ENCODE measurements around the gene PATL1. TPM values are rescaled to one million over a fixed set of nuclear protein-coding genes. Genes with fewer than 3 reads are reported as not detected.
"Not testable (repeated sequence)": the region's sequence is repeated elsewhere in the genome, so short reads cannot be mapped to it uniquely, and the experiment has no call there.

The PATL1 gene
- polyA plus RNA-seq, 1 donor: 28.7 TPM

- DNase-seq: no peak
These were observed 2.6 kb upstream of the PATL1 start for GRCh38 chr11:59671471-59671870.

GRCh38 chr11:59669611-59670009 lies 773 bp upstream of the PATL1 start:
- DNase-seq: no peak

GRCh38 chr11:59668188-59668949 lies 468 bp downstream of the PATL1 start:
- peak; percentile 35 for DNase-seq

- no peak for DNase-seq
These were observed 1.0 kb downstream of the PATL1 start for GRCh38 chr11:59667812-59668187.

- no peak for DNase-seq
These were observed 1.9 kb downstream of the PATL1 start for GRCh38 chr11:59666969-59667368.

- no peak for DNase-seq
These were observed 8.2 kb downstream of the PATL1 start for GRCh38 chr11:59660621-59661020.

- DNase-seq: no peak
These were observed 8.9 kb downstream of the PATL1 start for GRCh38 chr11:59659981-59660380.

GRCh38 chr11:59658036-59658435 lies 10.8 kb downstream of the PATL1 start:
- no peak for DNase-seq

- no peak for DNase-seq
These were observed 13.9 kb downstream of the PATL1 start for GRCh38 chr11:59654893-59655292.

GRCh38 chr11:59647245-59647980 lies 21.4 kb downstream of the PATL1 start:
- DNase-seq: no peak

- no peak for DNase-seq
These were observed 24.3 kb downstream of the PATL1 start for GRCh38 chr11:59644528-59644927.

- no peak for DNase-seq
These were observed 25.4 kb downstream of the PATL1 start for GRCh38 chr11:59643390-59643789.

GRCh38 chr11:59641156-59641555 lies 27.7 kb downstream of the PATL1 start:
- DNase-seq: no peak

- DNase-seq: no peak
These were observed 38.3 kb downstream of the PATL1 start for GRCh38 chr11:59630493-59630892.

- DNase-seq: no peak
These were observed 38.8 kb downstream of the PATL1 start for GRCh38 chr11:59629996-59630395.

GRCh38 chr11:59626969-59627368 lies 41.9 kb downstream of the PATL1 start:
- not testable (repeated sequence) for DNase-seq

GRCh38 chr11:59625703-59626102 lies 43.1 kb downstream of the PATL1 start:
- DNase-seq: no peak

GRCh38 chr11:59617876-59618275 lies 51.0 kb downstream of the PATL1 start:
- DNase-seq: no peak

GRCh38 chr11:59616396-59616982 lies 52.3 kb downstream of the PATL1 start:
- DNase-seq: no peak

- DNase-seq: peak; percentile 100
These were observed 53.0 kb downstream of the PATL1 start, which contains the start of gene OSBP for GRCh38 chr11:59615637-59616395. OSBP (minus strand) TSS chr11:59615774; CDS start chr11:59615664, 110 bp downstream.

GRCh38 chr11:59615120-59615636 lies 53.7 kb downstream of the PATL1 start:
- DNase-seq: peak; percentile 14

GRCh38 chr11:59614277-59615119 lies 54.3 kb downstream of the PATL1 start:
- no peak for DNase-seq
